HUES6 (cell line): ENCODE measurements around the gene DIRAS1.
A peak's percentile ranks its signal among the peaks of the same experiment; 100 is the strongest.

ENCODE experiments used
- H3K27ac ChIP-seq: 2 replicates; pipeline ENCODE4 v1.7.0; 2013; ENCODE audit warnings: low read depth, mild to moderate bottlenecking, low read length, inconsistent platforms
- H3K27me3 ChIP-seq: 2 replicates; pipeline ENCODE4 v1.6.1; 2013; ENCODE audit warnings: low read length; ENCODE audit not compliant: control insufficient read depth, insufficient read depth
- H3K36me3 ChIP-seq: 2 replicates; pipeline ENCODE4 v1.6.1; 2013; ENCODE audit warnings: low read length; ENCODE audit not compliant: control insufficient read depth, insufficient read depth
- H3K4me1 ChIP-seq: 2 replicates; pipeline ENCODE4 v1.6.1; 2013; ENCODE audit warnings: low read length; ENCODE audit not compliant: control insufficient read depth, insufficient read depth
- H3K4me3 ChIP-seq: 2 replicates; pipeline ENCODE4 v1.5.1; 2013; ENCODE audit warnings: low read depth, low read length
- H3K9ac ChIP-seq: one replicate; pipeline ENCODE4 v1.6.1; 2013; ENCODE audit warnings: mild to moderate bottlenecking, low read length
- H3K9me3 ChIP-seq: 2 replicates; pipeline ENCODE4 v1.6.1; 2013; ENCODE audit warnings: low read depth, low read length; ENCODE audit not compliant: control insufficient read depth, insufficient read depth

DIRAS1 gene

DNA sequence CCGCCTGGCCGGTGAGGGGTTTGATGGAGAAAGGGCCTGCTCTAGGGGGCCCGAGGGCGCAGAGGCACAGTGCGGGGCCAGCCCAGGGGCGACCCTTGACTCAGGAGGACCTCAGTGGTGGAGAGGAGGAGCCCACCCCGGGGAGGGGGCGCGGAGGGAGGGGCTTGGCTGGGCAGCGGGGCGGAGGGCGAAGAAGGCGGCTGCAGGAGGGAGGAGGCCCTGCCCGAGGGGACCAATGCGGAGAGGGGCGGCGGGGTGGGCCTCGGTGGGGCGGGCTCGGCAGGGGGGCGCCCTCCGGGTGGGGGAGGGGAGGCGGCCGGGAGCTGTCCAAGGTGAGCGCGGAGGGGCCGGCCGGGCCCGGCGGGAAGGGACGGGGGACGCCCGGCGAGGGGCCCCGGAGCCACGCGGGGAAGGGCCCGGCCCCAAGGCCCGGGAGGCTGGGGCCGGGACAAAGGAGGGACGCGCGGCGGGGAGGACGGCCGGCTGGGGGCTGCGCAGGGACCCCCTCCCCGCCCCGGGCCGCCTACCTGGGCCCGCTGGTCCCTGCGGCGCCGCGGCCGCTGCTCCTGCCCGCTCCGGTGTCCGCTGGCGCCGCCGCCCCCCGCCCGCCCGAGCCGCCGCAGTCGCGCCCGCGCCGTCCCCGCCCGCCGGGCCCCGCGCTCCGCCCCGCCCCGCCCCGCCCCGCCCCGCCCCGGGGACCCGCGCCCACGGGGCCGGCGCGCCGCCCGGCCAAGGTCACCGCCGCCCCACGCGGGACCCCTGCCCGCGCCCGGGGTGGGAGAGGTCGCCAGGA is at the start of gene DIRAS1:
DIRAS1 (minus strand) TSS at position 596 of the 793 bp plus-strand sequence. CDS start 3,566 bp downstream, outside the sequence.
- H3K9me3 ChIP-seq: no peaks in the 10 kb centered on the region; the same call in 1 of the 2 replicates
- H3K9ac ChIP-seq: peak within 1 kb of the TSS; percentile 19
- H3K27ac ChIP-seq: no peak within 1 kb of the TSS; the same call in 1 of the 2 replicates
- peaks cover 13% of the 10 kb centered on the region; the same call in 1 of the 2 replicates for H3K4me1 ChIP-seq
- H3K36me3 ChIP-seq: no peaks in the 10 kb centered on the region
- peak within 1 kb of the TSS; percentile 60 for H3K4me3 ChIP-seq
- H3K27me3 ChIP-seq: peaks cover 17% of the 10 kb centered on the region

- no peak overlapping the region for H3K4me3 ChIP-seq
- peaks cover 49% of the 10 kb centered on the region for H3K36me3 ChIP-seq
- no peaks in the 10 kb centered on the region for H3K27me3 ChIP-seq
- H3K4me1 ChIP-seq: no peaks in the 10 kb centered on the region
- H3K27ac ChIP-seq: 0 out of 2 replicates have a peak overlapping the region, but pooled peaks have one; percentile 38
- H3K9me3 ChIP-seq: no peaks in the 10 kb centered on the region
- H3K9ac ChIP-seq: peak overlapping the region; percentile 37
Observed at GRCh38 chr19:2770055-2771013, 49.2 kb upstream of the DIRAS1 start.

DNA sequence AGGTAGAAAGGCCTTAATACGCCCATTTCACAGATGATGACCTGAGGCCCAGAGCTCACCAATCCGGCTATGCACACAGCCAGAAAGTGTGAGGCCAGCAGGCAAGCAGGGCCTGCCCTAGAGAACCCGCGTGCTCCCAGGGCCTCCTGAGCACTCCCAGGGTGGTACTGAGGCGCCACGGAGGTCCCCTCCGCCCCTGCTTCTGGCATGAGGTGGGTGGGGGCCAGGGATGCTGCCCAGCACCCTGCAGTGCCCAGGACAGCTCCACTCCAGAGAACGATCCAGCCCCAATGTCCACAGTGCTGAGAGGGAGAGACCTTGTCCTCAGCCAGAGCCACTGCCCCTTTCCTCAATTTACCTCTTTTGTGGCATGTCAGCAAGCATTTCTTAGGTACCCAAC is 48.0 kb upstream of the DIRAS1 start:
- Histone ChIP-seq H3K4me3 (no peak overlapping the region), H3K9me3 (no peaks in the 10 kb centered on the region), H3K27ac (no peak overlapping the region), H3K9ac (no peak overlapping the region), H3K4me1 (no peaks in the 10 kb centered on the region), H3K27me3 (no peaks in the 10 kb centered on the region), H3K36me3 (peaks cover 60% of the 10 kb centered on the region)

DNA sequence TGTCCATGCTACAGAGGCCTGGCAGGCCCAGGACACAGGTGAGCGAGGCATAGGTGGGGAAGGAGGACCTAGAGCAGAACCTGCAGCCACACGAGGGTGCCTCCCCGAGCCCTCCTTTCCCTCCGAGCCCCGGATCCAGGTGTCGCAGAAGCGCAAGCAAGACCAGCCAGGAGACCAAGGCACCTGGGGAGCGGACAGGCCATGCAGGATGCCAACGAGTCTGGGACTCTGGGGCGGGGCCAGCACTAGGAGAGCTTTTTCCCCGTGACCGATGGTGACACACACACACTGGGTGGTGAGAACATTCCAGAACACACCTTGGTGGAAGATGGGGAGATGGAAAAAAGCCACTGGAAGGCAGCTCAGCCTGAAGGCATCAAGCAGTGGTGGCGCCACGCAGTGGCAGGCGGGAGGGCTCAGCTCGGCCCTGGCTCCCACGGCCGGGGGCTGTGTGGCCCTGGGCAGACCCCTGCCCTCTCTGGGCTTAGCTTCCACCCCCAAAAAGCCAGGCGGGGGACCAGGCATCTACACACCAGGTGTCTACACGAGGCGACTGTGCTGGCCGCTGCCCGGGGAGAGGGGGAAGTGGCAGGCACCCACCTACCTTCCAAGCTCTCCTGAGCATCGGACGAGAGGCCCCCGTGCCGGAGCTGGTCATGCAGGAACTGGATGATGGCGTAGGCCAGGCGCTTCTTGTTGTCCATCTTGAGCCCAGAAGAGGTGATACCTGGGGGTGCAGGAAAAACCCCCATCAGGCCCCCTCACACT is 47.4 kb upstream of the DIRAS1 start:
- Histone ChIP-seq H3K4me1 (no peaks in the 10 kb centered on the region), H3K9ac (no peak overlapping the region), H3K9me3 (no peaks in the 10 kb centered on the region), H3K27ac (no peak overlapping the region), H3K27me3 (no peaks in the 10 kb centered on the region), H3K4me3 (no peak overlapping the region), H3K36me3 (peaks cover 66% of the 10 kb centered on the region)

GRCh38 chr19:2767688-2768087 is 46.5 kb upstream of the DIRAS1 start:
- Histone ChIP-seq H3K4me3 (no peak overlapping the region), H3K4me1 (no peaks in the 10 kb centered on the region), H3K36me3 (peaks cover 75% of the 10 kb centered on the region), H3K27me3 (no peaks in the 10 kb centered on the region), H3K9me3 (no peaks in the 10 kb centered on the region), H3K27ac (no peak overlapping the region), H3K9ac (no peak overlapping the region)

- Histone ChIP-seq H3K9ac (no peak overlapping the region), H3K36me3 (peaks cover 82% of the 10 kb centered on the region), H3K27me3 (no peaks in the 10 kb centered on the region), H3K27ac (no peak overlapping the region), H3K4me1 (no peaks in the 10 kb centered on the region), H3K4me3 (no peak overlapping the region), H3K9me3 (no peaks in the 10 kb centered on the region)
Observed at GRCh38 chr19:2766594-2767372, 45.6 kb upstream of the DIRAS1 start.

GRCh38 chr19:2765376-2765775 is 44.2 kb upstream of the DIRAS1 start:
- Histone ChIP-seq H3K27me3 (no peaks in the 10 kb centered on the region), H3K4me1 (no peaks in the 10 kb centered on the region), H3K9me3 (no peaks in the 10 kb centered on the region), H3K9ac (no peak overlapping the region), H3K27ac (no peak overlapping the region), H3K4me3 (no peak overlapping the region), H3K36me3 (peaks cover 88% of the 10 kb centered on the region)

GRCh38 chr19:2764945-2765344 is 43.8 kb upstream of the DIRAS1 start:
- Histone ChIP-seq H3K27me3 (no peaks in the 10 kb centered on the region), H3K4me3 (no peak overlapping the region), H3K9me3 (no peaks in the 10 kb centered on the region), H3K4me1 (no peaks in the 10 kb centered on the region), H3K27ac (no peak overlapping the region), H3K9ac (no peak overlapping the region), H3K36me3 (peaks cover 90% of the 10 kb centered on the region)

DNA sequence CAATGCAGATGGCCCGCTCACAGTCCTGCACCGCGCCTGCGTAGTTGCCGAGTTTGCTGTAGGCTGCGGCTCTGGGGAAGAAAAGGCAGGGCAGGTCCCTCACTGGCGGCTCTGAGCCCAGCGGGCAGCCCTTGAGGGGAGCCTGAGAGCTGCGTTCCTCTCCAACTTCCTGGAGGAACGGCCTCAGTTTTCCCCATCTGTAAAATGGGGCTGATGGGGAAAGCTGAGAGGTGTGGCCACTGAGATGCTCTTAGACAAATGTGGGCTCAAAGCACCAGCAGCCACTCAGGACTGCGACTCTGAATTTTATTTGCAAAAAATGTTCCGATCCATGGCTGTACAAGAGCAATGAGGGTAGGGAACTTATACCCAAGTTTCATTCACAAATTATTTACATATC is 42.5 kb upstream of the DIRAS1 start:
- H3K9ac ChIP-seq: no peak overlapping the region
- H3K4me1 ChIP-seq: no peaks in the 10 kb centered on the region
- no peaks in the 10 kb centered on the region for H3K27me3 ChIP-seq
- H3K27ac ChIP-seq: no peak overlapping the region
- no peaks in the 10 kb centered on the region for H3K9me3 ChIP-seq
- no peak overlapping the region for H3K4me3 ChIP-seq
- peaks cover 95% of the 10 kb centered on the region for H3K36me3 ChIP-seq
